Measurements from ENCODE around the gene ZBED1.
"Not testable (repeated sequence)": the region's sequence is repeated elsewhere in the genome, so short reads cannot be mapped to it uniquely, and the experiment has no call there.

The ZBED1 gene

GRCh38 chrX:2483398-2484060 lies 17.2 kb downstream of the ZBED1 start:
- peaks cover 7% of the 10 kb centered on the region for H3K9me3 Mint-ChIP-seq
- no peaks in the 10 kb centered on the region for H3K4me1 Mint-ChIP-seq (ENCODE audit: low read depth)
- no peak for DNase-seq (ENCODE audit: low spot score)
- H3K36me3 Mint-ChIP-seq (ENCODE audit: low read depth), result peaks cover 13% of the 10 kb centered on the region
- no peaks in the 10 kb centered on the region for H3K27me3 Mint-ChIP-seq (ENCODE audit: low read depth)
- no peak overlapping the region for H3K4me3 Mint-ChIP-seq
- no peak overlapping the region for H3K27ac Mint-ChIP-seq

- not testable (repeated sequence) for H3K4me1 Mint-ChIP-seq (ENCODE audit: low read depth); H3K4me3 Mint-ChIP-seq; H3K27ac Mint-ChIP-seq; H3K27me3 Mint-ChIP-seq (ENCODE audit: low read depth); DNase-seq (ENCODE audit: low spot score); H3K36me3 Mint-ChIP-seq (ENCODE audit: low read depth); H3K9me3 Mint-ChIP-seq
These were observed 19.2 kb downstream of the ZBED1 start for GRCh38 chrX:2481597-2481996.

- not testable (repeated sequence) for H3K9me3 Mint-ChIP-seq; H3K4me3 Mint-ChIP-seq; DNase-seq (ENCODE audit: low spot score); H3K36me3 Mint-ChIP-seq (ENCODE audit: low read depth); H3K27me3 Mint-ChIP-seq (ENCODE audit: low read depth); H3K4me1 Mint-ChIP-seq (ENCODE audit: low read depth); H3K27ac Mint-ChIP-seq
These were observed 20.8 kb downstream of the ZBED1 start for GRCh38 chrX:2479982-2480381.

- H3K27me3 Mint-ChIP-seq (ENCODE audit: low read depth), result no peaks in the 10 kb centered on the region
- H3K27ac Mint-ChIP-seq, result no peak overlapping the region
- no peaks in the 10 kb centered on the region for H3K4me1 Mint-ChIP-seq (ENCODE audit: low read depth)
- peaks cover 10% of the 10 kb centered on the region for H3K36me3 Mint-ChIP-seq (ENCODE audit: low read depth)
- H3K4me3 Mint-ChIP-seq, result no peak overlapping the region
- H3K9me3 Mint-ChIP-seq, result peaks cover 7% of the 10 kb centered on the region
- no peak for DNase-seq (ENCODE audit: low spot score)
These were observed 21.4 kb downstream of the ZBED1 start for GRCh38 chrX:2479420-2479780.

GRCh38 chrX:2478546-2479419 lies 22.0 kb downstream of the ZBED1 start:
- DNase-seq (ENCODE audit: low spot score), result no peak
- Mint-ChIP-seq H3K36me3 (ENCODE audit: low read depth) (peaks cover 10% of the 10 kb centered on the region), H3K4me1 (ENCODE audit: low read depth) (no peaks in the 10 kb centered on the region), H3K27ac (no peak overlapping the region), H3K4me3 (no peak overlapping the region), H3K27me3 (ENCODE audit: low read depth) (no peaks in the 10 kb centered on the region), H3K9me3 (peaks cover 7% of the 10 kb centered on the region)

GRCh38 chrX:2477313-2477712 lies 23.5 kb downstream of the ZBED1 start:
- not testable (repeated sequence) for H3K9me3 Mint-ChIP-seq; DNase-seq (ENCODE audit: low spot score); H3K27me3 Mint-ChIP-seq (ENCODE audit: low read depth); H3K4me3 Mint-ChIP-seq; H3K4me1 Mint-ChIP-seq (ENCODE audit: low read depth); H3K36me3 Mint-ChIP-seq (ENCODE audit: low read depth); H3K27ac Mint-ChIP-seq

GRCh38 chrX:2474963-2475726 lies 25.6 kb downstream of the ZBED1 start:
- no peaks in the 10 kb centered on the region for H3K4me1 Mint-ChIP-seq (ENCODE audit: low read depth)
- no peak for DNase-seq (ENCODE audit: low spot score)
- no peaks in the 10 kb centered on the region for H3K27me3 Mint-ChIP-seq (ENCODE audit: low read depth)
- no peak overlapping the region for H3K27ac Mint-ChIP-seq
- peaks cover 6% of the 10 kb centered on the region for H3K36me3 Mint-ChIP-seq (ENCODE audit: low read depth)
- no peak overlapping the region for H3K4me3 Mint-ChIP-seq
- H3K9me3 Mint-ChIP-seq, result peaks cover 7% of the 10 kb centered on the region

GRCh38 chrX:2474280-2474962 lies 26.4 kb downstream of the ZBED1 start:
- no peak for DNase-seq (ENCODE audit: low spot score)
- Mint-ChIP-seq H3K27me3 (ENCODE audit: low read depth) (no peaks in the 10 kb centered on the region), H3K4me1 (ENCODE audit: low read depth) (no peaks in the 10 kb centered on the region), H3K36me3 (ENCODE audit: low read depth) (no peaks in the 10 kb centered on the region), H3K9me3 (peaks cover 5% of the 10 kb centered on the region), H3K4me3 (no peak overlapping the region), H3K27ac (no peak overlapping the region)

GRCh38 chrX:2473064-2473463 lies 27.7 kb downstream of the ZBED1 start:
- H3K4me3 Mint-ChIP-seq; H3K27me3 Mint-ChIP-seq (ENCODE audit: low read depth); H3K4me1 Mint-ChIP-seq (ENCODE audit: low read depth); DNase-seq (ENCODE audit: low spot score); H3K27ac Mint-ChIP-seq; H3K9me3 Mint-ChIP-seq; H3K36me3 Mint-ChIP-seq (ENCODE audit: low read depth): not testable (repeated sequence)

GRCh38 chrX:2471641-2472040 lies 29.1 kb downstream of the ZBED1 start:
- Mint-ChIP-seq H3K4me3 (no peak overlapping the region), H3K27me3 (ENCODE audit: low read depth) (no peaks in the 10 kb centered on the region), H3K4me1 (ENCODE audit: low read depth) (no peaks in the 10 kb centered on the region), H3K36me3 (ENCODE audit: low read depth) (no peaks in the 10 kb centered on the region), H3K27ac (no peak overlapping the region), H3K9me3 (peaks cover 5% of the 10 kb centered on the region)
- DNase-seq (ENCODE audit: low spot score), result no peak

- not testable (repeated sequence) for H3K4me3 Mint-ChIP-seq; H3K36me3 Mint-ChIP-seq (ENCODE audit: low read depth); H3K27ac Mint-ChIP-seq; H3K27me3 Mint-ChIP-seq (ENCODE audit: low read depth); H3K9me3 Mint-ChIP-seq; H3K4me1 Mint-ChIP-seq (ENCODE audit: low read depth); DNase-seq (ENCODE audit: low spot score)
These were observed 29.6 kb downstream of the ZBED1 start for GRCh38 chrX:2471126-2471525.

GRCh38 chrX:2469852-2470251 lies 30.9 kb downstream of the ZBED1 start:
- not testable (repeated sequence) for H3K27me3 Mint-ChIP-seq (ENCODE audit: low read depth); H3K36me3 Mint-ChIP-seq (ENCODE audit: low read depth); H3K27ac Mint-ChIP-seq; H3K4me3 Mint-ChIP-seq; H3K4me1 Mint-ChIP-seq (ENCODE audit: low read depth); DNase-seq (ENCODE audit: low spot score); H3K9me3 Mint-ChIP-seq

- Mint-ChIP-seq H3K27me3 (ENCODE audit: low read depth) (no peaks in the 10 kb centered on the region), H3K36me3 (ENCODE audit: low read depth) (no peaks in the 10 kb centered on the region), H3K27ac (no peak overlapping the region), H3K9me3 (peaks cover 5% of the 10 kb centered on the region), H3K4me3 (no peak overlapping the region), H3K4me1 (ENCODE audit: low read depth) (no peaks in the 10 kb centered on the region)
- DNase-seq (ENCODE audit: low spot score), result no peak
These were observed 31.5 kb downstream of the ZBED1 start for GRCh38 chrX:2469196-2469685.
